Measurements from ENCODE around the gene CCDC85A.

DNA sequence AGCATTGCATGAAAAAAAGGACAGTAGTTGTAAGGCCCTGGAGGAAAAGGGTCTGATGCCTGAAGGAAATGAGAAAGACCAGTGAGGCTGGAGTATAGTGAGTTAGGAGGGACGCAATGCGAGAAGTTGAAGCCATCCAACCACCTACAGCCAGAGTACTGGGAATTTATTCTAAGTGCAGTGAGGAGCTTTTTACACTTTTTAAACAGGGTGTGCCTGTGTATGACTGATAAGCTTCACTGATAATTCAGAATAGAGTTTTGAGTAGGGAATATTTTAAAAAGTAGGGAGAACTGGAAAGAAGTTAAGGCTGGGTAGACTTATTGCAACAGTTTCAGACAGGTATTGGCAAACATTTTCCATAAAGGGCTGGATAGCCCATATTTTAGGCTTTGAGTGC is 35.9 kb upstream of the CCDC85A start:
- no peak for TF ChIP-seq CSRNP3 (CRISPR knock-in tag; IDR thresholded peaks at IDR 0.05)
- TF ChIP-seq RARB (CRISPR knock-in tag; IDR thresholded peaks at IDR 0.05) = no peak
- no peak for TF ChIP-seq SNAI2 (CRISPR knock-in tag; IDR thresholded peaks at IDR 0.05)
- TF ChIP-seq ZFP30 (CRISPR knock-in tag; IDR thresholded peaks at IDR 0.05) = no peak
- no peak for TF ChIP-seq ARNTL (CRISPR knock-in tag; IDR thresholded peaks at IDR 0.05; ENCODE audit: borderline replicate concordance, low read depth)
- TF ChIP-seq ESRRG (CRISPR knock-in tag; IDR thresholded peaks at IDR 0.05) = no peak
- TF ChIP-seq ZNF8 (CRISPR knock-in tag; IDR thresholded peaks at IDR 0.05) = no peak
- TF ChIP-seq, protein P1, sequence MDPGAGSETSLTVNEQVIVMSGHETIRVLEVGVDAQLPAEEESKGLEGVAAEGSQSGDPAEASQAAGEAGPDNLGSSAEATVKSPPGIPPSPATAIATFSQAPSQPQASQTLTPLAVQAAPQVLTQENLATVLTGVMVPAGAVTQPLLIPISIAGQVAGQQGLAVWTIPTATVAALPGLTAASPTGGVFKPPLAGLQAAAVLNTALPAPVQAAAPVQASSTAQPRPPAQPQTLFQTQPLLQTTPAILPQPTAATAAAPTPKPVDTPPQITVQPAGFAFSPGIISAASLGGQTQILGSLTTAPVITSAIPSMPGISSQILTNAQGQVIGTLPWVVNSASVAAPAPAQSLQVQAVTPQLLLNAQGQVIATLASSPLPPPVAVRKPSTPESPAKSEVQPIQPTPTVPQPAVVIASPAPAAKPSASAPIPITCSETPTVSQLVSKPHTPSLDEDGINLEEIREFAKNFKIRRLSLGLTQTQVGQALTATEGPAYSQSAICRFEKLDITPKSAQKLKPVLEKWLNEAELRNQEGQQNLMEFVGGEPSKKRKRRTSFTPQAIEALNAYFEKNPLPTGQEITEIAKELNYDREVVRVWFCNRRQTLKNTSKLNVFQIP (CRISPR knock-in tag; IDR thresholded peaks at IDR 0.05; ENCODE audit: borderline replicate concordance, low read depth) = no peak
- TF ChIP-seq PATZ1 (CRISPR knock-in tag; IDR thresholded peaks at IDR 0.05; ENCODE audit: borderline replicate concordance) = no peak
- no peak for TF ChIP-seq ZFP3 (CRISPR knock-in tag; IDR thresholded peaks at IDR 0.05)
- TF ChIP-seq CSDC2 (CRISPR knock-in tag; IDR thresholded peaks at IDR 0.05) = no peak
- no peak for TF ChIP-seq TOX (CRISPR knock-in tag; IDR thresholded peaks at IDR 0.05; ENCODE audit: borderline replicate concordance)
- TF ChIP-seq OSR1 (CRISPR knock-in tag; IDR thresholded peaks at IDR 0.05) = no peak
- no peak for TF ChIP-seq PPARA (CRISPR knock-in tag; IDR thresholded peaks at IDR 0.05; ENCODE audit: borderline replicate concordance)

Data from SK-N-SH treated with all-trans-retinoic acid at 6 μM for 48 hours (cell line).